Suprapubic skin (tissue), 3 donors: Measurements from ENCODE around the gene ADAMTS16.

Experiments
- CTCF ChIP-seq, 2 donors: fragments of 200-600 bp in 1 of 2; fragments of 450-650 bp in 1 of 2; sonication (generic) in 1 of 2; IDR thresholded peaks; one replicate each; pipeline ENCODE4 v1.5.1; 2016 to 2019; ENCODE audit warnings: antibody characterized with exemption in 2 of 2, mild to moderate bottlenecking in 1 of 2, moderate library complexity in 1 of 2
- POLR2AphosphoS5 ChIP-seq, 3 donors: sonication (generic); formaldehyde crosslinking; IDR thresholded peaks; one replicate each; pipeline ENCODE4 v1.6.1; 2017; ENCODE audit warnings: antibody characterized with exemption in 3 of 3

GRCh38 chr5:5195128-5195918, 55.2 kb downstream of the ADAMTS16 start:
- TF ChIP-seq CTCF (IDR thresholded peaks at IDR 0.05) (no peak), POLR2AphosphoS5 (IDR thresholded peaks at IDR 0.05) (no peak)
